HG03520 (cell line): ENCODE data around the gene TRIML2.

Source experiments
- ATAC-seq: cut with Tn5 transposase; IDR thresholded peaks from one replicate; pipeline ENCODE4 v1.9.1; 2021; ENCODE audit warnings: mild to moderate bottlenecking, moderate library complexity; ENCODE audit not compliant: unreplicated experiment

The TRIML2 gene

GRCh38 chr4:188109157-188109755, at the start of gene TRIML2:
Gene TRIML2 (minus strand): TSS chr4:188109603. CDS start chr4:188105368, 4,235 bp downstream.
- ATAC-seq: no peak

GRCh38 chr4:188158336-188158735, 48.9 kb upstream of the TRIML2 start:
- no peak for ATAC-seq

GRCh38 chr4:188154668-188155405, 45.4 kb upstream of the TRIML2 start:
- no peak for ATAC-seq

GRCh38 chr4:188147776-188148175, 38.4 kb upstream of the TRIML2 start:
- ATAC-seq: no peak

- no peak for ATAC-seq
Measured at GRCh38 chr4:188147176-188147575, 37.8 kb upstream of the TRIML2 start.

GRCh38 chr4:188146618-188147017, 37.2 kb upstream of the TRIML2 start:
- ATAC-seq: no peak

- no peak for ATAC-seq
Measured at GRCh38 chr4:188145601-188146000, 36.2 kb upstream of the TRIML2 start.

- ATAC-seq: no peak
Measured at GRCh38 chr4:188143731-188144130, 34.3 kb upstream of the TRIML2 start.

- ATAC-seq: no peak
Measured at GRCh38 chr4:188139671-188140070, 30.3 kb upstream of the TRIML2 start.

- no peak for ATAC-seq
Measured at GRCh38 chr4:188139141-188139540, 29.7 kb upstream of the TRIML2 start, which contains the start of gene TRIML1. Gene TRIML1 (plus strand): TSS chr4:188139441. CDS start chr4:188139559, 118 bp downstream.

GRCh38 chr4:188138227-188138626, 28.8 kb upstream of the TRIML2 start:
- ATAC-seq: no peak

GRCh38 chr4:188132232-188132631, 22.8 kb upstream of the TRIML2 start:
- no peak for ATAC-seq

GRCh38 chr4:188130355-188130754, 21.0 kb upstream of the TRIML2 start:
- no peak for ATAC-seq

GRCh38 chr4:188127214-188127874, 17.9 kb upstream of the TRIML2 start:
- ATAC-seq: no peak

- ATAC-seq: no peak
Measured at GRCh38 chr4:188121530-188121929, 12.1 kb upstream of the TRIML2 start.

- no peak for ATAC-seq
Measured at GRCh38 chr4:188117631-188118324, 8.4 kb upstream of the TRIML2 start.

GRCh38 chr4:188113156-188113555, 3.8 kb upstream of the TRIML2 start:
- no peak for ATAC-seq

- ATAC-seq: no peak
Measured at GRCh38 chr4:188111955-188112354, 2.6 kb upstream of the TRIML2 start.

- no peak for ATAC-seq
Measured at GRCh38 chr4:188110741-188111471, 1.5 kb upstream of the TRIML2 start.

GRCh38 chr4:188110036-188110435, 633 bp upstream of the TRIML2 start:
- no peak for ATAC-seq
